ENCODE data around the gene TNS1. TPM values are rescaled to one million over a fixed set of nuclear protein-coding genes. Genes with fewer than 3 reads are reported as not detected.
A peak's percentile ranks its signal among the peaks of the same experiment; 100 is the strongest.

Gene TNS1
- total RNA-seq, 6 experiments from 2014 or later = 113 to 139 (median 126) TPM

- peaks cover 2% of the 10 kb centered on the region for H3K27me3 Mint-ChIP-seq (ENCODE audit: insufficient read depth)
Observed at GRCh38 chr2:217952409-217952808, 50.4 kb downstream of the TNS1 start.

DNA sequence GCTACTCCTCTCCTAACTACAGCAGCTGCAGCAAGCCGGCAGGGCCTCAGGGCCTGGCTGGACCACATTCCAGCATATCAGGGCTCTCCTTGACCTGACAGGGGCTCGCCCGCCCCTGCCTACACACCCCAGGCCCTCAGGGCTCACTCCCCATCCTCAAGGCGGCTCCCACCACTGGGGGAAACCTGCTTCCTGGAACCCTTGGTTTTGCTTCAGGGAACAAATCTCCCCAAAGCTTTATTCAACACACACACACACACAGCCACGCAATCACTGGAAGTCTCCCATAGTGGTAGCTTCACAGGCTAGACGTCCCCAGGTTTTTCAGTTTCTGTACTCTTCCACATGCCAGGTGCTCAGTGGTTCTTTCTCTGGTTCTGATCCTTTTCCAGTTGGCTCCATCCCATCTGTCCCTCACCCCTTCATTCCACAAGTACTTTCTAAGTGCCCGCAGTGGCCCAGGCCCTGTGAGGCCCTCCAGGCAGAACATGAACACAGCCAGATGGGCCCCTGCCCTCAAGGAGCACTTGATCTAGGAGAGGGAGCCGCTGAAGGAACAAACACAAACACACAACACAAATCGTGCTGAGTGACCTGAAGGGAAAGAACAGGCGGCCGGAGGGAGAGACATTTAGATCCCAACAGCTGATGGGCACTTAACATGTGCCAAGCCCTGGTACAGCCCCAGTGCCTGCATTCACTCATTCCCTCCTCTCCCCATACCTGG lies 51.1 kb downstream of the TNS1 start:
- Mint-ChIP-seq H3K27me3 (ENCODE audit: insufficient read depth) (peaks cover under 1% of the 10 kb centered on the region), H3K36me3 (ENCODE audit: low read depth) (0 out of 2 replicates have a peak, but pooled peaks cover 7% of the 10 kb centered on the region), H3K27ac (peak overlapping the region; percentile 3), H3K4me1 (ENCODE audit: low read depth) (peaks cover 44% of the 10 kb centered on the region), H3K4me3 (no peak overlapping the region), H3K9me3 (no peaks in the 10 kb centered on the region)
- TF ChIP-seq CTCF (IDR thresholded peaks at IDR 0.05) = no peak
- no peak for DNase-seq

More at GRCh38 chr2:217952409-217952808, 50.4 kb downstream of the TNS1 start:
- no peaks in the 10 kb centered on the region for H3K9me3 Mint-ChIP-seq
- no peak for DNase-seq
- no peak overlapping the region for H3K27ac Mint-ChIP-seq
- 0 out of 2 replicates have a peak, but pooled peaks cover 7% of the 10 kb centered on the region for H3K36me3 Mint-ChIP-seq (ENCODE audit: low read depth)
- H3K4me1 Mint-ChIP-seq (ENCODE audit: low read depth) = peaks cover 42% of the 10 kb centered on the region
- no peak for TF ChIP-seq CTCF (IDR thresholded peaks at IDR 0.05)
- H3K4me3 Mint-ChIP-seq = no peak overlapping the region

DNA sequence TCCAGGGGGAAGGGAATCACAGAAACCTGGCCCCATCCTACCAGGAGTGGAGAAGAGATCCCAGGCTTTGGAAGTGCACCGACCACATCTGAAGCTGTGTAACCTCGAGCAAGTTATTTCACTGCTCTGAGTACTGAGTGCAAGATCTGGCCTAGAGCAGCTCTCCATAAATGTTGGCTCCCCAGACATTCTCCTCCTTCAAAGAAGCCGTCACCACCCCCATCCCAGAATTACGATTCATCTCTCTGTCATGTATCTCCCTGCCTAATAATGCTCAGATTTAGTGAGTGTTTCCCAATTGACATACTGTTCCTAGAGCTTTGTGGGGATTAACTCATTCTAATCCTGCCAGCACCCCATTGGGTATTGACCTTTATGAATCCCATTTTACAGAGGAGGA lies 51.7 kb downstream of the TNS1 start:
- DNase-seq = no peak
- Mint-ChIP-seq H3K4me3 (no peak overlapping the region), H3K4me1 (ENCODE audit: low read depth) (peaks cover 44% of the 10 kb centered on the region), H3K27ac (peak overlapping the region; percentile 3), H3K27me3 (ENCODE audit: insufficient read depth) (no peaks in the 10 kb centered on the region; the same call in none of the 2 replicates), H3K36me3 (ENCODE audit: low read depth) (0 out of 2 replicates have a peak, but pooled peaks cover 7% of the 10 kb centered on the region), H3K9me3 (no peaks in the 10 kb centered on the region)
- no peak for TF ChIP-seq CTCF (IDR thresholded peaks at IDR 0.05)

DNA sequence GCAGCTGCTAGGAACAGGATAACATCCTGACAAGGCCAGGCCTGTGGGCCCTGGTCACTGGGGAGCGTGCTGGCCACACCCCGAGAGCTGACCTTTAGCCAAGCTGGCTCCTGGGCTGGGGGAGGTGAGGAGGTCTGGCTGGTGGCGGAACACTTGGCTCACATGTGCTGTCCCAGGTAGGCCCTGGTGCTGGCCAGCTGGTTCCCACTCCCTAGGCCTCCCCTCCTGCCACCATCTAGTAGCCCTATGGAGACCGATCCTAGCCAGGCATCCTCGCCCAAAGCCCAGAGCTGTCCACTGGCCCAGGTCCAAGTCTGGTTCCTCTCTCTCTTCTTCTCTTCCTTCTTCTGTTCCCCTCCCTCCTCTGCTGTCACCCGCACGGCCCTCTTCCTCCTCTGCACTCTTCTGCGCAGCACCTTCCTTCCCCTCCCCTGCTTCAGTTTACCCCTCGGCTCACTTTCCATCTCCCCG lies 52.4 kb downstream of the TNS1 start:
- no peaks in the 10 kb centered on the region; the same call in 1 of the 2 replicates for H3K27me3 Mint-ChIP-seq (ENCODE audit: insufficient read depth)
- H3K36me3 Mint-ChIP-seq (ENCODE audit: low read depth) = 0 out of 2 replicates have a peak, but pooled peaks cover 7% of the 10 kb centered on the region
- no peak for DNase-seq
- no peak overlapping the region for H3K4me3 Mint-ChIP-seq
- H3K4me1 Mint-ChIP-seq (ENCODE audit: low read depth) = peaks cover 44% of the 10 kb centered on the region
- H3K27ac Mint-ChIP-seq = no peak overlapping the region
- no peaks in the 10 kb centered on the region for H3K9me3 Mint-ChIP-seq
- no peak for TF ChIP-seq CTCF (IDR thresholded peaks at IDR 0.05)

DNA sequence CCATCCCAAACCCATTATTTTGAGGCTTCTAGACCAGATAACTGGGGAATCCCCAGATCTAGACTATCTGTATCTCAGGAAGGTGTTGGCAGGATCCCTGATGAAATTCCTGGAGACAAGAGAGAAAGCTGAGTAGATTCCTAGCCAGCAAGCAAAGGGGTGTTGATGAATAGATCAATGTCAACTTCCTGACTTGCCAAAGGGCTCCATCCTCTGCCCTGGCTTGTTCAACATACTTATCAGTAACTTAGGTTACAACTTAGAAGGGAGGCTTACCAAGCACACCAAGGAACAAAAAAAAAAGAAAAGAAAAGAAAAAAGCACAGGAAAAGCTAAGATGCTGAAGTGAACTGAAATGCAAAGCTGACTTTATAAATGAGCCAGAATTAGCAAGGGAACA lies 53.3 kb downstream of the TNS1 start:
- H3K4me3 Mint-ChIP-seq = no peak overlapping the region
- no peaks in the 10 kb centered on the region for H3K9me3 Mint-ChIP-seq
- no peak overlapping the region for H3K27ac Mint-ChIP-seq
- 0 out of 2 replicates have a peak, but pooled peaks cover 7% of the 10 kb centered on the region for H3K36me3 Mint-ChIP-seq (ENCODE audit: low read depth)
- no peaks in the 10 kb centered on the region; the same call in 1 of the 2 replicates for H3K27me3 Mint-ChIP-seq (ENCODE audit: insufficient read depth)
- peaks cover 52% of the 10 kb centered on the region for H3K4me1 Mint-ChIP-seq (ENCODE audit: low read depth)
- TF ChIP-seq CTCF (IDR thresholded peaks at IDR 0.05) = no peak
- DNase-seq = no peak

Measured in HFFc6 (cell line).